Liver (tissue), 9 donors: ENCODE results near the gene SLC25A25. TPM values are rescaled to one million over a fixed set of nuclear protein-coding genes. Genes with fewer than 3 reads are reported as not detected.
A peak's percentile ranks its signal among the peaks of the same experiment; 100 is the strongest.

ENCODE experiments used
- DNase-seq: peaks from one replicate; pipeline ENCODE4 v3.0.0-alpha.2; 2017; ENCODE audit warnings: low spot score
- H3K27ac ChIP-seq, 2 donors: one replicate each; pipeline ENCODE4 v1.7.0; 2013; ENCODE audit warnings: inconsistent platforms in 2 of 2, low read length in 2 of 2, control low read depth in 1 of 2, low read depth in 1 of 2, mild to moderate bottlenecking in 1 of 2
- H3K27me3 ChIP-seq, 4 donors: one replicate each; pipeline versions ENCODE4 v1.6.1 to v1.7.0; 2013; ENCODE audit warnings: low read length in 3 of 4, inconsistent platforms in 1 of 4, mild to moderate bottlenecking in 1 of 4, moderate library complexity in 1 of 4; ENCODE audit not compliant: control insufficient read depth in 4 of 4, insufficient read depth in 4 of 4
- H3K36me3 ChIP-seq, 4 donors: one replicate each; pipeline versions ENCODE4 v1.6.1 to v1.7.0; 2013; ENCODE audit warnings: low read length in 3 of 4, mild to moderate bottlenecking in 3 of 4, low read depth in 1 of 4, moderate library complexity in 1 of 4; ENCODE audit not compliant: control insufficient read depth in 4 of 4, insufficient read depth in 3 of 4
- H3K4me1 ChIP-seq, 4 donors: one replicate each; pipeline versions ENCODE4 v1.6.1 to v1.7.0; 2013; ENCODE audit warnings: low read length in 3 of 4, mild to moderate bottlenecking in 3 of 4, moderate library complexity in 1 of 4; ENCODE audit not compliant: control insufficient read depth in 4 of 4, insufficient read depth in 4 of 4
- H3K4me3 ChIP-seq, 3 donors: one replicate each; pipeline versions ENCODE4 v1.6.1 to v1.7.0; 2013; ENCODE audit warnings: low read length in 3 of 3, control low read depth in 1 of 3, low read depth in 1 of 3, mild to moderate bottlenecking in 1 of 3
- H3K9ac ChIP-seq, 2 donors: one replicate each; pipeline ENCODE4 v1.7.0; 2013; ENCODE audit warnings: low read length in 2 of 2, mild to moderate bottlenecking in 2 of 2, moderate library complexity in 2 of 2, control low read depth in 1 of 2, low read depth in 1 of 2
- H3K9me3 ChIP-seq, 4 donors: one replicate each; pipeline versions ENCODE4 v1.6.1 to v1.7.0; 2013; ENCODE audit warnings: low read length in 3 of 4; ENCODE audit not compliant: control insufficient read depth in 4 of 4
- ATF3 ChIP-seq: IDR thresholded peaks from 2 replicates; pipeline ENCODE4 v1.6.1; 2016; ENCODE audit warnings: antibody characterized with exemption
- CTCF ChIP-seq: fragments of 150-350 bp; IDR thresholded peaks from 2 replicates; pipeline ENCODE4 v1.5.1; 2017; ENCODE audit warnings: improper control_type of control experiment, low read depth, low read length; ENCODE audit not compliant: missing input control
- EGR1 ChIP-seq, 2 donors: IDR thresholded peaks; 2 replicates each; pipeline ENCODE4 v1.6.1; 2016 to 2018; ENCODE audit warnings: antibody characterized with exemption in 2 of 2, low read depth in 2 of 2
- FOXA2 ChIP-seq: IDR thresholded peaks from 2 replicates; pipeline ENCODE4 v1.6.1; 2016; ENCODE audit warnings: antibody characterized with exemption
- GABPA ChIP-seq, 2 donors: IDR thresholded peaks in 1 of 2; conservative IDR thresholded peaks in 1 of 2; 2 replicates each; pipeline ENCODE4 v1.6.1; 2016; ENCODE audit warnings: antibody characterized with exemption in 2 of 2, mild to moderate bottlenecking in 1 of 2, moderate library complexity in 1 of 2
- HNF4A ChIP-seq, 2 donors: conservative IDR thresholded peaks; 2 replicates each; pipeline ENCODE4 v1.6.1; 2016; ENCODE audit warnings: antibody characterized with exemption in 2 of 2, mild to moderate bottlenecking in 2 of 2
- HNF4G ChIP-seq: IDR thresholded peaks from 2 replicates; pipeline ENCODE4 v1.6.1; 2016; ENCODE audit warnings: antibody characterized with exemption
- JUND ChIP-seq, 2 donors: IDR thresholded peaks; 2 replicates each; pipeline ENCODE4 v1.6.1; 2016; ENCODE audit warnings: antibody characterized with exemption in 2 of 2
- MAX ChIP-seq: IDR thresholded peaks from 2 replicates; pipeline ENCODE4 v1.6.1; 2016; ENCODE audit warnings: antibody characterized with exemption
- NR2F2 ChIP-seq: IDR thresholded peaks from 2 replicates; pipeline ENCODE4 v1.6.1; 2016; ENCODE audit warnings: antibody characterized with exemption
- RAD21 ChIP-seq, 2 donors: IDR thresholded peaks; 2 replicates each; pipeline ENCODE4 v1.6.1; 2016; ENCODE audit warnings: antibody characterized with exemption in 2 of 2, mild to moderate bottlenecking in 2 of 2
- RXRA ChIP-seq, 2 donors: IDR thresholded peaks; 2 replicates each; pipeline ENCODE4 v1.6.1; 2017 to 2018; ENCODE audit warnings: antibody characterized with exemption in 2 of 2, mild to moderate bottlenecking in 1 of 2
- SP1 ChIP-seq: IDR thresholded peaks from 2 replicates; pipeline ENCODE4 v1.6.1; 2018; ENCODE audit warnings: antibody characterized with exemption, mild to moderate bottlenecking
- TAF1 ChIP-seq: conservative IDR thresholded peaks from 2 replicates; pipeline ENCODE4 v1.6.1; 2016; ENCODE audit warnings: antibody characterized with exemption, mild to moderate bottlenecking
- YY1 ChIP-seq: IDR thresholded peaks from 2 replicates; pipeline ENCODE4 v1.6.1; 2016; ENCODE audit warnings: antibody characterized with exemption, mild to moderate bottlenecking
- ZBTB33 ChIP-seq: IDR thresholded peaks from 2 replicates; pipeline ENCODE4 v1.6.1; 2016; ENCODE audit warnings: antibody characterized with exemption
- WGBS: extraction: QIAGEN DNeasy Blood & Tissue Kit; methylation state at CpG from one replicate; pipeline ENCODE4 v1.1.7; 2013; 5-methylcytosine and 5-hydroxymethylcytosine counted together
- polyA plus RNA-seq, 2 donors: library from polyadenylated mRNA; stranded (reverse) in 1 of 2; unstranded in 1 of 2; fragments of 200-250 nt in 1 of 2; fragments of >200 nt in 1 of 2; fragmentation: Nextera tagmentation in 1 of 2; extraction: Ambion mirVana in 1 of 2; gene quantifications; one replicate each; pipeline versions ENCODE4 v1.2.1 to v1.2.3, GENCODE V29; 2013 to 2015
- total RNA-seq, 2 donors: library from RNA; depleted of rRNA; stranded (reverse); fragments of >200 nt; gene quantifications; one replicate each; pipeline ENCODE4 v1.2.3, GENCODE V29; 2014
- donor health status: healthy.
- donor health status: healthy.
- donor health status: healthy.
- donor health status: healthy.
- donor health status: healthy.

The SLC25A25 gene
- total and polyA plus RNA-seq, 4 donors: 21.7 to 74.6 (median 39.3) TPM

- no peaks in the 10 kb centered on the region for H3K9me3 ChIP-seq
- H3K27me3 ChIP-seq: no peaks in the 10 kb centered on the region
- TF ChIP-seq NR2F2 (no peak), RAD21 (IDR thresholded peaks at IDR 0.05) (peak in 1 of 2 donors; percentile 45), GABPA (IDR thresholded peaks at IDR 0.05 in 1 of 2, conservative IDR thresholded peaks at IDR 0.05 in 1 of 2) (no peak), CTCF (peak; percentile 15)
- peak; percentile 75 for DNase-seq
- H3K36me3 ChIP-seq: peaks cover 3 to 24% (median 7%) of the 10 kb centered on the region in 4 donors
- peaks cover 13 to 34% (median 23%) of the 10 kb centered on the region in 4 donors for H3K4me1 ChIP-seq
- H3K4me3 ChIP-seq: no peak overlapping the region
- no peak overlapping the region for H3K27ac ChIP-seq
- H3K9ac ChIP-seq: no peak overlapping the region
- WGBS: 83% methylated on average over 16 of the region's 16 CpGs
These were observed 57.0 kb downstream of the SLC25A25 start for GRCh38 chr9:128124873-128125579.

GRCh38 chr9:128125580-128126354 is 57.7 kb downstream of the SLC25A25 start:
- Histone ChIP-seq H3K27me3 (no peaks in the 10 kb centered on the region), H3K4me3 (no peak overlapping the region), H3K27ac (no peak overlapping the region), H3K9me3 (no peaks in the 10 kb centered on the region), H3K4me1 (peaks cover 13 to 34% (median 23%) of the 10 kb centered on the region in 4 donors), H3K9ac (no peak overlapping the region), H3K36me3 (peaks cover 3 to 20% (median 7%) of the 10 kb centered on the region in 4 donors)
- TF ChIP-seq TAF1: no peak
- peak in 1 of 2 donors; percentile 1 for TF ChIP-seq RXRA (IDR thresholded peaks at IDR 0.05)
- peak; percentile 47 to 68 for TF ChIP-seq HNF4A (conservative IDR thresholded peaks at IDR 0.05)
- no peak for TF ChIP-seq RAD21 (IDR thresholded peaks at IDR 0.05)
- TF ChIP-seq SP1: peak; percentile 23
- TF ChIP-seq EGR1 (IDR thresholded peaks at IDR 0.05; ENCODE audit: low read depth in 2 of 2): no peak
- no peak for TF ChIP-seq GABPA (IDR thresholded peaks at IDR 0.05 in 1 of 2, conservative IDR thresholded peaks at IDR 0.05 in 1 of 2)
- WGBS: 46% methylated on average over 10 of the region's 10 CpGs
- DNase-seq: no peak

GRCh38 chr9:128127568-128127989 is 59.5 kb downstream of the SLC25A25 start, which contains the start of gene PTGES2:
Gene PTGES2, minus strand, starts transcription at chr9:128127729. Its CDS starts 12 bp downstream, at chr9:128127717.
- peaks cover under 1 to 7% (median 6%) of the 10 kb centered on the region in 4 donors for H3K36me3 ChIP-seq
- no peaks in the 10 kb centered on the region for H3K9me3 ChIP-seq
- TF ChIP-seq ZBTB33: no peak
- no peak for TF ChIP-seq MAX
- no peak for TF ChIP-seq ATF3
- no peak for TF ChIP-seq GABPA (IDR thresholded peaks at IDR 0.05 in 1 of 2, conservative IDR thresholded peaks at IDR 0.05 in 1 of 2)
- no peak for TF ChIP-seq TAF1
- TF ChIP-seq HNF4A (conservative IDR thresholded peaks at IDR 0.05): no peak
- TF ChIP-seq YY1: no peak
- TF ChIP-seq CTCF: no peak
- no peak for TF ChIP-seq SP1
- no peak for TF ChIP-seq RXRA (IDR thresholded peaks at IDR 0.05)
- no peak for TF ChIP-seq RAD21 (IDR thresholded peaks at IDR 0.05)
- no peak for TF ChIP-seq HNF4G
- TF ChIP-seq FOXA2: no peak
- no peak for TF ChIP-seq JUND (IDR thresholded peaks at IDR 0.05)
- peak within 1 kb of the TSS; percentile 92 to 93 for H3K9ac ChIP-seq
- peak; percentile 87 for DNase-seq
- under 1% methylated on average over 56 of the region's 56 CpGs for WGBS
- peak within 1 kb of the TSS; percentile 98 to 99 for H3K27ac ChIP-seq
- no peaks in the 10 kb centered on the region for H3K27me3 ChIP-seq
- H3K4me1 ChIP-seq: peaks cover 13 to 34% (median 23%) of the 10 kb centered on the region in 4 donors
- H3K4me3 ChIP-seq: peak within 1 kb of the TSS; percentile 88 to 96 (median 95)
